Esophagus mucosa (tissue), 1 donor: Measurements from ENCODE around the gene CENPP. TPM values are rescaled to one million over a fixed set of nuclear protein-coding genes. Genes with fewer than 3 reads are reported as not detected.
A peak's percentile ranks its signal among the peaks of the same experiment; 100 is the strongest.

Source experiments
- ATAC-seq: fragments of 200-7000 bp; cut with Tn5 transposase; one replicate; pipeline ENCODE4 v1.9.1; 2020
- total RNA-seq: library from RNA; stranded (reverse); gene quantifications from one replicate; pipeline ENCODE4 v1.2.4, GENCODE V29; 2023
- donor health status: DM: yes; HTN: yes; CAD: no.

Gene CENPP
- total RNA-seq, 1 donor from 2014 or later, result 8.2 TPM

- no peak for ATAC-seq
Observed at GRCh38 chr9:92661743-92662142, 336.0 kb downstream of the CENPP start.

GRCh38 chr9:92663126-92663525 is 337.4 kb downstream of the CENPP start:
- ATAC-seq, result no peak

- peak; percentile 2 for ATAC-seq
Observed at GRCh38 chr9:92663951-92664350, 338.2 kb downstream of the CENPP start.

GRCh38 chr9:92664394-92665152 is 338.8 kb downstream of the CENPP start:
- ATAC-seq, result peak; percentile 2

GRCh38 chr9:92665836-92666235 is 340.1 kb downstream of the CENPP start:
- ATAC-seq, result no peak

- ATAC-seq, result no peak
Observed at GRCh38 chr9:92666236-92666635, 340.5 kb downstream of the CENPP start.

- no peak for ATAC-seq
Observed at GRCh38 chr9:92666912-92667532, 341.3 kb downstream of the CENPP start.

- ATAC-seq, result peak; percentile 67
Observed at GRCh38 chr9:92668746-92669526, 343.2 kb downstream of the CENPP start.

DNA sequence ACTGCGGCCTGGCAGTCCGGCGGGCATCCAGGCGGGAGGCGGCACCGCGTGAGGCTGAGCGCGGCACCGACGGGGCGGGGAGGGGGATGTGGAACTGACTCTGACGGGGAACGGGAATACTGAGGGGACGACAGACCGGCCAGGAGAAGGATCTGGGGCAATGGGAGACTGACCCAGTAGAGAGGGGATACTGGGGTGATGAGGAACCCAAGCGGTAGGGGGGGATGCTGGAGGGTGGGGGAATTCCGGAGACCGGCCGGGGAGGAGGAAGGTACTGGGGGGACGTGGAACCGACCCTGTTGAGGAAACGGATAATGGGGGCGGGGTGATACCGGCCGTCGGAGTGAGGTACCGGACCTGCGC is 343.8 kb downstream of the CENPP start:
- ATAC-seq, result peak; percentile 3

Other genes starting within 250 kb of the CENPP start
- gene SPTLC1, start 210.5 kb upstream of the CENPP start, total RNA-seq, result 54.6 TPM
- 95.2 TPM for gene IARS1, start 32.3 kb upstream of the CENPP start, total RNA-seq
- 20.8 TPM for gene NOL8, start 603 bp upstream of the CENPP start, total RNA-seq
- 0.68 TPM for gene OGN, start 78.6 kb downstream of the CENPP start, total RNA-seq
- 0.40 TPM for gene OMD, start 98.5 kb downstream of the CENPP start, total RNA-seq
- 0.36 TPM for gene ASPN, start 156.6 kb downstream of the CENPP start, total RNA-seq
- gene ECM2, start 210.0 kb downstream of the CENPP start, total RNA-seq, result 0.56 TPM